NCI-H446 treated with DMSO at 0.1 percent for 48 hours (cell line): Measurements from ENCODE around the gene NF2.

Experiments used
- DNase-seq: peaks from one replicate; lab custom pipeline; 2025; lab: John Stamatoyannopoulos, UW

Gene NF2

DNA sequence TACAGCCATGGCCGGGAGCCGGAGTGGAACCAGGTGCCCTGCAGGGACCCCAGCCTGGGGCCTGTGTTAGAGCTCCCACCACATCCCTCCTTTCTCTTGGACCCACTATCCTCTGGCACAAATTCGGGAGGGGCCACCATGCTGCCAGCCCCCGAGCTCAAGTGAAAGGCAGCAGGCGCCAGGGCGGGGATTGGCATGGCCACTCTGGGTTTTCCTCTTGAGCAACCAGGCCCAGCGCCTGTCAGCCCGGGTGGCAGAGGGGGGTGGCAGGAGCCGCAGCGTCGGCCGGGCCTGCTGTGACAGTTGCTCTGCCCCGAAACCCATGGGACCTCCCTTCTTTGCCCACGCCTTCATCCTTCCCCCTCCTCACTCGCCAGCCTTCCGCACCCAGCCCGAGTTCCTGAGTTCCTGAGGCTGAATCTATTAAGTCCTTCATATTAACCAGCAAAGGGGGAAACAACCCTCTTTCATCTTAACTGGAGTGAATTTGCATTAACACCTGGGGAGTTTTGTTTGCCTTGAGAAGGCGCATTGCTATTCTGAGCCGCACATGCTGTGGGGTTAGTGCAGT, 99.6 kb downstream of the NF2 start:
- DNase-seq = peak; percentile 36

DNA sequence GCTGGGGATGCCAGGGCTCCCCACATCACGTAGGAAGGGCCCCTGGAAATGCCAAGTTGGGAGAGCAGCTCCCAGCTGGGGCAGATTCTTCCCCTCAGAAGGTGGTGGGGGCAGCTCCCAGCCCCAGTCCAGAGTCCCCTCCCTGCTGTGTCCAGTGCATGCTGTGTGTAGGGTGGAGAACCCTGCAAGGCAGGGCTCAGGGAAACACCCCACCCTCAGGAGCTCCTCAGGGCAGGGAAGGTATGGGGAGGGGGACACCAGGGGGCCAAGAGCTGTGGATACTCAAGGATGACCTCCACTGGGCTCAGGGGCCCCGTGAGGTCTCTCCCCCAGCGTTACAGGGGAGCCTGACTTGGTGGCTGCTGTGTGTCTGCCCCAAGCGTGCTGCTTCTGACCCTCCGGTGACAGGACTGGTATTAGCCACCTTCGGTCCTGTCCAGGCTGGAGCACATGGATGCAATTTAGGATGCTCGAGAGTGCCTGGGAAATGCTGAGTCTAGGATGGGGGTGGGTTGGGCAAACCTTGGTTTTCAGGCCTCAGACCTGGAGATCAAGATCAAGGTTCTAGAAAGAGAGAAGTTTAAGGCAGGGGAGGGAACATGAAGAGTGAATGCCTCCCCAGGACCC, 100.2 kb downstream of the NF2 start:
- DNase-seq = no peak

DNA sequence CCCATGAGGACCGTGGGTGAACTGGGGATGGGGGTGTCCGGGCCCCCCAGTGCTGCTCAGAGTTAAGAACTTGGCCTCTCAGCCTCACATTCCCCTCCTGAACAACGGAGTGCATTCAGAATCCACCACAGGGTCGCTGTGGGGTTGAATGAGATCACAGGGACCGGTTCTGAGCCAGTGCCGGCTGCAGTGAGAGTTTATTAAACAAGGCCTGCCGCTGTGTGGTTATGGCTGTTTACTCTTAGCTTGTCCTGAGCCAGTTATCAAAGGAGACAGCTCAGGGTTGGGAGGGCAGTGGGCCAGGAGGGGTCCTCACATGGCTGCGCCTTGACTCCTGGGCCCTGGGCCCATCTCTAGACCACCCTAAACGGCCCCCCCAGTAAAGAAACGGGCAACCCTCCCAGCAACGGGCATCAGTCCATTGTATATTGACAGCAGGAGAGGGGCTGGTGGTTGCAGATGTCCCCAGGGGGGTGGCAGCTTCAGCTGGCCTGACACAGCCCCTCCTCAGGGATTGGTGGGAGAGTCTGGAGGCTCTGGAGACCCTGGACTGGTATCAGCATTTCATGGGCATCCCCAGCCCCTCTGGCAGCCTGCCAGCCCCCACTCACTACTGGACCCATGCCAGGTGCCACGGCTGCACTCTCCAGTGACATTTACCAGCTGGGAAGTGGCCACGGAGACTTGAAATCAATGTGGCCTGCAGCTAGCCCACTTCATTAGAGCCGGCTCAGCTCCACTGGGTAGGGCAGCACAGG, 101.3 kb downstream of the NF2 start:
- peak; percentile 74 for DNase-seq

DNA sequence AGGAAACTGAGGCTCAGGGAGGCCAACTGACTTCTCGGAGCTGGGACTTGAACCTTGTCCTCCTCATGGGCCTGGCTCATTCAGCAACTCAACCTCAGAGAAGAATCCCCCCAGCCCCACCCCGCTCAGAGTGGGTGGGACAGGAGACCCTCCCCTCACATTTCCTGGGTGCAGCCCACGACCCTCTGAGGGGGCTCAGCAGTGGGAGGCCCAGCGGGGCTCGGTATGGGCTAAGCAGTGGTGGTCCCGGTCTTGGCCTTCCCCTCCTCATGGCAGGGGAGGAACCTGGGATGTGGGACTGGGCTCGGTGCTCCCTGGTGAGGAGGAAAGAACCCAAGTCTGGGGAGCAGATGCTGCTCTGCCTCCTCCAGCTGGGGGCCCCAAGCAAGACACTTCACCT, 102.2 kb downstream of the NF2 start:
- no peak for DNase-seq

DNA sequence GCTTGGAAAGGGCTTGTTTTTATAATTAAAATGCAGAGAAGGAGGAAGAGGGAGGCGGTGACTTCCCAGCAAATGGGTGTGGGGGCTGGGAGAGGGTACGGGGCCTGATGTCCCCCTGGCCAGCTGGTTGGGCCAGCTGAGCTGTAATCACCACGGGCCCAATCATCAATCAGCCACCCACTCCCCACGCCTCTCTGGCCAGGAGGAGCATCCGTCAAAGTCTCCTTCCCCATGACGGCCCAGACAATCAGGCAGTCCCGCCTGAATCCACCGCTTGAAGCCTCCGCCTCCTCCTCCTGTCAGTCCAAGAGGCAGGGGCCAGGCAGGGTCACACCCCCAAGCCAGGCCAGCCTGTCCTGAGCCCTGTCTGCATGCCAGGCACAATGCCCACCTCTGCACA, 103.1 kb downstream of the NF2 start:
- DNase-seq = peak; percentile 21

DNA sequence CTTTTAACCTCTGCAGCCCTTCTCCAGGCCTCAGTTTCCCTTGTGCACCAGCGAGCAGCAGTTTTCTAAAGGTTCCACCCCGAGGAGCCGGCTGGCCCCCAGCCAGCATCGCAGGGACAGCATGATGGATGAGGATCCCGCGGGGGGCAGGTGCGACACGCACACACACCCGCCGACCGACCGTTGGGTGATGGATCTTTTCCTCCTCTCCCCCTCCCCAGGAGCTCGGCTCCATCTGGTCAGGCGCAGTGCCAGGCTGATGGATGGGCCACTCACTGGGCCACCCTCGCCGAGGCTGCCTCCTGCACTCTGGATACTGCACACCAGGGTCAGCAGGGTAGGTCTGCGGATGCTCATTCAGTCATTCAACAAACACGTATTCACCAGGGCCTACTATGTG, 103.6 kb downstream of the NF2 start:
- DNase-seq = peak; percentile 42

DNA sequence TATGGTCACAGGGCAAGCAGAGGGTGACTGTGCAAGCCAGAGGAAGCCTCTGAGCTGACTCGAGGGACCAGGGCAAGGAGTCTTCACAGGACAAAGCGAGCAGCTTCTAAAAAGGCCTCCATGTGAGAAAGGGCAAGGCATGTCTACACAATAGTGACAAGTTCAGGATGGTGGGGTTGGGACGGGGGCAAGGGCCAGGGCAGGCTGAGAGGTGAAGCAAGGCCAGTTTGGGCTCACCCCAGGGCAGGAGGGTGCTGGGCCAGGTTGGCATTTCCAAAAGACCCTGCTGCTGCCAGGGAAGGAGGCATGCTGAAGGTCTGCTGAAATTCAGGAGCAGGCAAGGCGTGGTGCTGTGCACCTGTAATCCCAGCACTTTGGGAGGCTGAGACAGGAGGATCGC, 104.0 kb downstream of the NF2 start:
- DNase-seq = no peak

DNA sequence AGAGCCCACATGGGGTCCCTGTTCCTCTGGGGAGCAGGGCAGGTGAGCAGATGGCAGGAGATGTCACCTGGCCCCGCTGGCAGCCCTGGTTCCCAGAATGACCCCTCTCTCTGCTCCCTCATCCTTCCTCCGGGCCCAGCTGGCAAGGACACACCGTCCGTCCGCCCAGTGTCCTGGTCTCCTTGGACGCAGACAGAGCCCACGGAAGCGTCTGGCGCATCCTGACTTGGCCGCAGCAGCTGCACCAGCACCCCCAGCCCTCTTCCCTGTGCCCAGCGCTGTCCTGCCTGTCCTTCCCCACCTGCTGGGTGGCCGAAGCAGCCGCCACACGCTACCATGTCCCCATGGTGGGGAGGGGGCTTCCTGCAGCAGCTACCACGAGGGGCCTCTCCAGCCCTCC, 106.8 kb downstream of the NF2 start:
- no peak for DNase-seq

DNA sequence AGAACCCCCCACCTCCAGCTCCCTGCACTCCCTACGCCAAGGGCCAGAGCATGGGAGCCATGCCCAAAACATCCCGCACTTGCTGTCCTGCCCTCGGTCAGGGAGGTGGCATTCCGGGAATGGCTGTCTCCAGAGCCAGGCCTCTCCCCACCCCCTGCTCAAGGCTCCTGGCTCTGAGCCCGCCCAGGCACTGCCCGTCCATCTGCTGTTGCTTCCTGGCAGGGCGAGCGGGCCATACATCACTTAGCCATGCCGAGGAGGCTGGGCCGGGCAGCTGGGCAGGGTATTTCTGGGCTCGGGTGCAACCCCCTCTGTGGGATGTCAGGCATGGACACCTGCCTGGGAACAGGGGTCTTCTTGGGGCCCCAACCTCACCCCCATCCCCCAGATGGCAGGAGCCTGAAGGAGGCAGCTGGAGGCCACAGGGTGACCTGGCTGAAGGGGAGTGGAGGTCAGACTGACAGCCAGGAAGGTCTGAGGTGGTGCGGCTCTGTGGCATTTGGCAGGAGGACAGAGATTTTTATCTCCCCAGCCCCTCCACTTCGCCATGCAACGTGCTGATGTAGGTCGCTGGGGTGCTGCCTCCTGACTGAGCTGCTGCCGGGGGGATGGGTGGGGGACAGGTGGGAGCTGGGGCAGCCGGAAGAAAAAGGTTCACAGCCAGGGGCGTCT, 107.6 kb downstream of the NF2 start:
- peak; percentile 79 for DNase-seq

DNA sequence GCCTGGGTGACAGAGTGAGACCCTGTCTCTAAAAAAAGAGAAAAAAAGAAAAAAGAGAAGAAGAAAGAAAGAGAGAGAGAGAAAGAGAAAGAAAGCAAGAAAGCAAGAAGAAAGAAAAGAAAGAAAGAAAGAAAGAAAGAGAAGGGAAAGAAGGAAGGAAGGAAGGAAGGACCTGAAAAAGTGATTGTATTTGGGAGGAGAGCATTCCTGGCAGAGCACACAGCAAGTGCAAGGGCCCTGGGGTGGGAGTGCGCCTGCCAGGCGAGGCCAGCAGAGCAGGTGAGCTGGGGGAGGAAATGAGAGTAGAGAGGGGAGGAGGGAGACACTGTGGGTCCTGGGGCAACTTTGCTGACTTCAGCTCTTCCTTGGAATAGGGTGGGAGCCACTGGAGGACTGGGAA, 108.7 kb downstream of the NF2 start:
- DNase-seq = no peak

DNA sequence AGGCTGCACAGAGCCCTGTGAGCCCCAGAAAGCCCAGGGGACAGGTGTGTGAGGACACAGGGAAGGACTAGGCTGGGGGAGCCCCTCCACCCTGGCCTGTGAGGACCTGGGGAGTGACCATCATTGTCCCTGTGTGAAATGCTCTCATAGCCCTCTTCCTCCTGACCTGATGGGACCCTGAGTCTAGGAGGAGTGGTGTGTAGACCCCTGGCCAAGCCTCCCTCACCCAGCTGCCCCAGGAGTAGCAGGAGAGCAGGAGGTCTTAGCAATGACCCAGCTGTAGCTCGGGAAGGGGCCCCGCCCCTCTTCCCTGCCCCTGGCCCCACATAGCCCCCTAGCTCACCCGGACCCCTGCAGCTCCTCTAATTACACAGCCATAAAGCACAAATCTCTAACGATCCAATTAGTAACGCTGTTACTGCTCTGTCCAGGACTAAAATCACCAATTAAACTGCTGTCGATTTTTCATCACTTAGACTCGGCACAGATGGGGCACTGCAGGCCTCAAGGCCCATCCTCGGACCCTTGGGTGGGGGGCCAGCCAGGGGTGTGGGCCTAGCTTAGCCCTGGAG, 109.8 kb downstream of the NF2 start:
- DNase-seq = no peak

DNA sequence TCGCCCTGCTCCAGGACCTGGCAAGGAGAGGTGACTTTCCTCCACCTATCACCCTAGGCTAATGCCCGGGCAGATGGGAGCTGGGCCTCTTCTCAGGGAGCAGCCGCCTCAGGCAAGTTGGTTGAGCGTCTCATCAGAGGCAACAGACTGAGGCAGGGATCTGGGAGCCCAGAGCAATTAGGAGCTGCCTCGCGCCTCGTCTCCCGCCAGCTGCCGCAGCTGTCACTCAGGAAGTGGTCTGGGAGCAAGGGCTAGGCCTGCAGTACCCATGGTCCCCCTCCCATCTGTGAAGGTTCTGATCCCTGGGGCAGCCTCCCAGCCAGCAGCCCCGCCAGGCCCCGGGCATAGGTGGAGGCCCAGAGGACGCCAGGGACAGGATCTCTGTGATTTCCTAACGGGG, 111.8 kb downstream of the NF2 start:
- peak; percentile 79 for DNase-seq

DNA sequence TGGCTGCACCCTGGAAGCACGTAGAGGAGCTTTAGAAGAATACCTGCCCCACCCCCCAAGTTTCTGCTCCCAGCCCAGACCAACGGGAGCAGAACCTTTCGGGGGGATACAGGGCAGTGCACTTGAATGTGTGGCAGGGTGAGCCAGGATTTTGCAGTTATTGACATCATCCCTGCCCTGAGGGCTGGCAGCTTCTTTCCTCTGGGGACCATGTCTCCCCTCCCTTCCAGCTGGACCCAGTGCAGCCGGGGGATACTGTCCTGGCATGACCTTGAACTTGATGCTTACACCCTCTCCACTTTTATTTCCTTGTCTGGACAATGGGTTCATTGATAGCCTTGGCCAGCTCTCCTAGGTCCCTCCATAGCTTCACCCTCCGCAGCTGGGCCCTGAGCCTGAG, 112.3 kb downstream of the NF2 start:
- DNase-seq = peak; percentile 55

DNA sequence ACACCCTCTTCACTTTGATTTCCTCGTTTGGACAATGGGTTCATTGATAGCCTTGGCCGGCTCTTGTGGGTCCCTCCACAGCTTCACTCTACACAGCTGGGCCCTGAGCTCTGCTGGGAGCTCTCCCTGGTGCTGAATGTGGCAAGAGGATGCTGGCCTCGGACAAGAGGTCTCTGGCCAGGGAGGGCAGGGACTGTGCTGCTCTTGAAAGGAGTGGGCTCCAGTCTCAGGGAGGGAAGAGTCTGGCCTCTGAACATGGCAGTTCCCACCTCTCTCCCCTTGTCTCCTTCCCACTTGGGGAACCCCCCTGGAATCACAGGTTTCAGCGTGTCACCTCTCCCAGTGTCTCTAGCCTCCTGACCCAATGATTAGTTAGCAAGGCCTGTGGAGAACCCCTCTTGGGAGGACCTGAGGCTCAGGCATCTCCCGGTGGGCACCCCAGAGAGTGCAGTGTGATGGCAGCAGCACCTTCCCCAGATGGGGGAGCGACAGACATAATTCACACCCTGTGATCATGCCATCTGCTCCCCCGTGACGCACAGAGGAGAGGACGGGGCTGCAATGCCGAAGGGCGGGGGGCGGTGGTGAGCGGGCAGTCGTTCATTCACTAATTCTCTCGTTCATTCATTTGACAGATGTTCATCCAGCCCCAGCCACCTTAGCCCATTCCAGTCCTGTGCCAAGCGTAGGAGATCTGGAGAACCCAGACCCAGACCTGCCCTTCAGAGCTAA, 113.5 kb downstream of the NF2 start:
- no peak for DNase-seq

DNA sequence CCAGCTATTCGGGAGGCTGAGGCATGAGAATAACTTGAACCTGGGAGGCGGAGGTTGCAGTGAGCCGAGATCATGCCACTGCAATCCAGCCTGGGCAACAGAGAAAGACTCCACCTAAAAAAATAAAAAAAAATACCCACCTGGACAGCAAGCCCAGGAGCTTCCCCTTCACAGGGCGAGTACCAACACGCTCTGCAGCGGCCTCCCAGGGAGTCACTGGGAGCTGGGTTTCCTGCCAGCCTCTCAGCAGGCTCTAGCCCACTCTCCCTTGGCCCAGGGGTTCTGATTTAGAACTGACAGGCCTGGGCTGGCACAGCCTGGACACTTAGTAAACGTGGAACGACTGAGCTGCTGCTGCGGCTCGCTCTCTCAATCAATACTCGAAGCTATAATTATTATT, 114.4 kb downstream of the NF2 start:
- peak; percentile 67 for DNase-seq

DNA sequence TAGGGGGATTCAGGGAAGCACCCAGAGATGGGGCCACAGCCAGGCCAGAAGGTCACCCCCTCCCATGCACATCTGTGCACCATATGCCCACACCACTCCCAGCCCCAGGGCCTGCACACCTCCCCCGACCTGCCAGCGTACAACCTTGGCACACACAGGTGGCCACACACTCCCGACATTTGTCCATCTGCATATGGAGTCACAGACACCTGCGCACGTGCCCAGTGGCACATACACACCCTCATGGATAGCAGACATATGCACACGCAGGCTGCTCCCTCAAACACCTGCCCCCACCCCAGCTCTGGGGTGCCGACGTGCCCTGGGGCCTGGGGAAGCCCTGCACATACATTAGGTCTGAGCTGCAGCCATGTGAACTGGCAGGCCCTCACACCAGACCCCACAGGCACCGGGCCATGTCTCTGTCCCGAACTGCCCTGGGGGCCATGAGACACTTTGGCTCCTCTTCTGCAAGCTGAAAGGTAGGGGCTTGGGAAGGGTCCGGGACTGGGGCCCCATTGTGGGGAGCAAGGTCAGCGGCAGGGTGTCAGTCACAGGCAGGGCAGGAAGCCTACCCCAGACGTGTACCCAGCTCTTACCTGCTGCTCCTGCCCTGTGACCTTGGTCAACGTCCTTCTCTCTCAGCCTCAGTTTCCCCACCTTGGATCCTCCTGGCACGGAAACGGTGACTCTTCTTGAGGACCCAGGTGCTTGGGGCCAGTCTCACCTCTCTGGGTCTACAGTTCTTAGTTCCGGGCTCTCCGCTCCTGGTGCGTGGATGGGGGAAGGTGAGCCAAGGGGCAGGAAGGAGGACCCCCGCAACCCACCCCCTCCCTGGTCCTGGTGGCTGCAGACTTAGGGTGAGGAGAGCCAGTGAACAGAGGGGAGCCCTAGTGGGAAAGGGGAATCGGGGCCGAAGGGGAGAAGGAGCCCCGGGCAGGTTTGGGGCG, 115.8 kb downstream of the NF2 start:
- no peak for DNase-seq

DNA sequence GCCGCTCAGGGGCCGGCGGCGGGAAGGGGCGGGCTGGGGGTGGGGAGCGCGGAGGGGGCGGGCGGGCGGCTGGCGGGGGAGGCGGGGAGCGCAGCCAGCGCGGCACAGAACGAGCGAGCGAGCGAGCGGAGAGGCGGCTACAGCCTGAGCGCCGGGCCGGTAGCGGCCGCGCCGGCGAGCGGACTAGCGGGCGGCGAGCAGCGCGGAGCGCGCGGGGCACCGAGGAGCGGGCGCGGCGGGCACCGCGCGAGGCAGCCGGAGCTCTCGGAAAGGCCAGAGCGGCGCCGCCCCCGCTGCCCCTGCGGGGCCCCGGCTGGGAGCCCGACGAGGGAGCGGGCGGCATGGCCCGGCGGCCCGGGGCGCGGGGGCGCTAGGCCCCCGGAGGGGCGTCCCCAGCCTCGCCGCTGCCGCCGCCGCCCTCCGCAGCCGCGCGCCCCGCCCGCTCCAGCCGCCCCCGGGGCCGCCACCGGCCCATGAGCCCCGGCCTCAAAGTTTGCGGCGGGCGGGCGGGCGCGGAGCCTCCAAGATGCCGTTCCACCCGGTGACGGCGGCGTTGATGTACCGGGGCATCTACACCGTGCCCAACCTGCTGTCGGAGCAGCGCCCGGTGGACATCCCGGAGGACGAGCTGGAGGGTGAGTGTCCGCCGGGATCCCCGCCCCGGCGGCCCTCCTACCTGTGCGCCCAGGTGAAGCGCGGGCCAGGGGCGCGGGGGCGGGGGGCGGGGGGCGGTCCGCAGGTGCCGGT, 116.6 kb downstream of the NF2 start, which contains the start of gene CABP7:
TSS of gene CABP7 (plus strand) at position 105 of the 747 bp plus-strand sequence. CDS start at position 527, 422 bp downstream.
- no peak for DNase-seq

DNA sequence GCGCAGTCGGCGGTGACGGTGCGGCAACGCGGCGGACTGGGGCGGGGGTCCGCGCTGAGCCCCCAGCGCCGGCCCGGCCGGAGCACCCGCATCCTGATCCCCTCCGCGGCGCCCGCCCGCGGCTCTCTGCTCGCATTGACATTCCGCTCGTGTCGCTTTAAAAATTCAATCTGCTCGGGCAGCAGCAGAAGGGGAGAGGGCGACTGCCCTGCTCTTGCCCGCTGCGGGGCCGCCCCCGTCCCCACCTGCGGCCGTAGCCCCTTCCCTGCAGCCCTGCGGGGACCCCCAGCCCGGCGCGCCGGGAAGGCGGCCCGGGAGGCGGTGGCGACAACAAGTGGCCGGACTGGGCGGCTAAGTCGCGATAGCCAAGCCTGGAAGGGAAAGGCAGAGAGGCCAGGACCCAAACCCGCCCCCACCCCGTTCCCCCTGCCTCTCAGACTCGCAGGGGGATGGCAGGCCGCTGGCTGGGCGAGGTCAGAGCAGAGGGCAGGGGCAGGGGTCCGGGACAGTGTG, 117.4 kb downstream of the NF2 start:
- no peak for DNase-seq

DNA sequence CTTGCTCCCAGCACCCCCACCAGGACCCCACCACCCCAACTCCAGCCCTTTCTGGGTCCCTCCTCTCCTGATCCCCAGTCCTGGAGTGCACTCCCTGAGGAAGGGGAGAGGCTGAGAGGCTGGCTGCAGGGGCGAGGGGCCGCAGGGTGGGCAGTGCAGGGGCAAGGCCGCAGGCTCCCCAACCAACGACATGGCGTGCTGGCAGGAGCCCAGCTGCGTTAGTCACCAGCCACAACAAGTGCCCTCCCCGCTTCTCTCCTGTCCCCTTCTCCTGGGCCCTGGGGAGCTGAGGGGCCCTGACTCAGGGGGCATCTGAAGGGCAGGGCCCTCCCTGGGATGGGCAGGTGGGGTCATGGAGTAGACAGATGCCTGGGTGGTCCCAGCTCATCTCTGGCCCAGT, 118.7 kb downstream of the NF2 start:
- no peak for DNase-seq

DNA sequence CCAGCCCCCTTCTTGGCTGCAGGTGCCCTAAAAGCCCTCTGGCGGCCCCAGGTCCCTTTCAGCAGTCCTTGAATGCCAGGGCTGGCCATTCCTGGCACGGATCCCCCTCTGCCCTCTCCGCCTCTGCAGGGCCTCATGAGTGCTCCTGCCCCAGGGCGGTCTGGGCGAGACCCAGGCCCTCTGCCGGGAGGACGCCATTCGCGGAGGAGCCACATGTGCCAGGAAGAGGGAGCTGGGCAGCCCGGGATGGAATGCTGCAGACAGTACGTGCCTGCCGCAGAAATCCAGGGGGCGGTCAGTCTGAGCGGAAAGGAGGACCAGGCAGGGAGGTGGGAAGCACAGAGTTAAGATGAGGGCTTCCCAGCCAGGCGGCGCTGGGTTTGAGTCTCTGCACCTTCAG, 119.2 kb downstream of the NF2 start:
- DNase-seq = no peak
